Activated naive CD8-positive, alpha-beta T cell treated with anti-CD3 and anti-CD28 coated beads, Interleukin-2, amount 50 U/mL, for 24 hours (primary cell): ENCODE measurements around the gene GRN.
"Not testable (repeated sequence)": the region's sequence is repeated elsewhere in the genome, so short reads cannot be mapped to it uniquely, and the experiment has no call there.

Source experiments
- ATAC-seq: fragments of 150-1000 bp; cut with Tn5 transposase; one replicate; pipeline ENCODE4 v1.10.0; 2021
- DNase-seq: peaks from one replicate; pipeline ENCODE4 v3.0.0; 2021
- H3K27ac Mint-ChIP-seq: one replicate; pipeline ENCODE4 v1.8.0; 2021; ENCODE audit warnings: mild to moderate bottlenecking, mixed read lengths
- H3K27me3 Mint-ChIP-seq: one replicate; pipeline ENCODE4 v1.8.0; 2021; ENCODE audit warnings: mixed read lengths
- H3K36me3 Mint-ChIP-seq: one replicate; pipeline ENCODE4 v1.8.0; 2021; ENCODE audit warnings: low read depth, mixed read lengths
- H3K4me1 Mint-ChIP-seq: one replicate; pipeline ENCODE4 v1.8.0; 2021; ENCODE audit warnings: mixed read lengths
- H3K4me3 Mint-ChIP-seq: one replicate; pipeline ENCODE4 v1.8.0; 2021; ENCODE audit warnings: mild to moderate bottlenecking, moderate library complexity, mixed read lengths
- H3K9me3 Mint-ChIP-seq: one replicate; pipeline ENCODE4 v1.8.0; 2021; ENCODE audit warnings: mixed read lengths

Gene GRN

DNA sequence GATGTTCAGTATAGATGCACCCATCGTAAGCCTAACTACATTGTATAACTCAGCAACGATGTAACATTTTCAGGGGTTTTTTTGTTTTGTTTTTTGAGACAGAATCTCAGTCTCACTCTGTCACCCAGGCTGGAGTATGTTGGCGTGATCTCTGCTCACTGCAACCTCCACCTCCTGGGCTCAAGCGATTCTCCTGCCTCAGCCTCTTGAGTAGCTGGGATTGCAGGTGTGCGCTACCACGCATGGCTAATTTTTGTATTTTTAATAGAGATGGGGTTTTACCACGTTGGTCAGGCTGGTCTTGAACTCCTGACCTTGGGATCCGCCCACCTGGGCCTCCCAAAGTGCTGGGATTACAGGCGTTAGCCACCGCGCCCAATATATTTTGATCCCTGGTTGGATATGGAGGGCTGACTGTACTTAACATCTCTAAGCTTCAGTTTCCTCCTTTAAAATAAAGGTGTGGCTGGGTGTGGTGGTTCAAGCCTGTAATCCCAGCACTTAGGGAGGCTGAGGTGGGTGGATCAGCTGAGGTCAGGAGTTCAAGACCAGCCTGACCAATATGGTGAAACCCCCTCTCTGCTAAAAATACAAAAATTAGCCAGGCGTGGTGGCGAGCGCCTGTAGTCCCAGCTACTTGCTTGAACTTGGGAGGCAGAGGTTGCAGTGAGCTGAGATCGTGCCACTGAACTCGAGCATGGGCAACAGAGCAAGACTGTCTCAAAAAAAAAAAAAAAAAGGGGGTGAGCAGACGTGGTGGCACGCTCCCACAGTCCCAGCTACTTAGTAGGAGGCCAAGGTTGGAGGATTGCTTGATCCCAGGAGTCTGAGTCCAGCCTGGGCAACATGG is 2.3 kb downstream of the GRN start:
- H3K36me3 Mint-ChIP-seq, DNase-seq, H3K9me3 Mint-ChIP-seq, H3K27ac Mint-ChIP-seq, ATAC-seq, H3K4me3 Mint-ChIP-seq: not testable (repeated sequence)
- Mint-ChIP-seq H3K4me1 (peaks cover 20% of the 10 kb centered on the region), H3K27me3 (peaks cover 11% of the 10 kb centered on the region)

DNA sequence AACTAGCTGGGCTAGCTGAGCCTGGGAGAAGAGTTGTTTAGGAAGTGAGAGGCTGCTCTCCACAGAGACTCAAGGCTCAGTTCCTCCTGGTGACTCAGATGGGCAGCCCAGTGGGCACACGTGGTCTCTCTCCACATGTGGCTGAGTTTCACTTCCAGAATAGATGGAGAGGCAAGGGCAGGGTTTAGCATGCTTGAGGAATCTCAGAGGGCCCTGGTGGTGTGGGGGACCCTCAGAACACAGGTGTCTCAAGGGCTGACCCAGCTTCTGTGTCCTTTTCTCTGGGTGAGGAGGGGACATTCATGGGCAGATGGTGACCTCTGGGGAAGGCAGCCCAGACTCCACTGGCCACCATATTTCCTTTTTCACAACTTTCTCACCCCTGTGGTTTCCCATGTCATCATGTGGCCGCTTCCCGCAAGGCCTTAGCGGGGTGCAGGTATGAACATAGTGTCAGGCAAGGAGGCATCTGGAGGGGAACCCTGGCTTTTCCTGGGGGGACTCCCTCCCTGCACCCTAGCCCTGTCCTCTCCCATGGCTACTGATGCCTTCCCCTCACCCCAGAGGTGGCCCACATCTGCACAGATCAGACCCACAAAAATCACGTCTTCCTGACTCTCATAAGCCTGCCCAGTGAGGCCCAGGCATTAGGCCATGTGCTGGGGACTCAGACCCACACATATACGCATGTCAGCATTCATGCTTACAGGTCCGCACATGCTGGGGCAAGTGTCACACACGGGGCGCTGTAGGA is 3.3 kb downstream of the GRN start:
- H3K4me1 Mint-ChIP-seq = peaks cover 20% of the 10 kb centered on the region
- ATAC-seq (peak; percentile 8), DNase-seq (peak; percentile 29)
- peak overlapping the region; percentile 23 for H3K27ac Mint-ChIP-seq
- H3K4me3 Mint-ChIP-seq = no peak overlapping the region
- H3K27me3 Mint-ChIP-seq = peaks cover 6% of the 10 kb centered on the region
- no peaks in the 10 kb centered on the region for H3K9me3 Mint-ChIP-seq
- H3K36me3 Mint-ChIP-seq = no peaks in the 10 kb centered on the region

GRCh38 chr17:44348988-44349364 is 3.9 kb downstream of the GRN start:
- Mint-ChIP-seq H3K4me3 (no peak overlapping the region), H3K9me3 (no peaks in the 10 kb centered on the region), H3K4me1 (peaks cover 20% of the 10 kb centered on the region), H3K27ac (no peak overlapping the region), H3K27me3 (peaks cover 2% of the 10 kb centered on the region), H3K36me3 (no peaks in the 10 kb centered on the region)
- DNase-seq (no peak), ATAC-seq (no peak)

DNA sequence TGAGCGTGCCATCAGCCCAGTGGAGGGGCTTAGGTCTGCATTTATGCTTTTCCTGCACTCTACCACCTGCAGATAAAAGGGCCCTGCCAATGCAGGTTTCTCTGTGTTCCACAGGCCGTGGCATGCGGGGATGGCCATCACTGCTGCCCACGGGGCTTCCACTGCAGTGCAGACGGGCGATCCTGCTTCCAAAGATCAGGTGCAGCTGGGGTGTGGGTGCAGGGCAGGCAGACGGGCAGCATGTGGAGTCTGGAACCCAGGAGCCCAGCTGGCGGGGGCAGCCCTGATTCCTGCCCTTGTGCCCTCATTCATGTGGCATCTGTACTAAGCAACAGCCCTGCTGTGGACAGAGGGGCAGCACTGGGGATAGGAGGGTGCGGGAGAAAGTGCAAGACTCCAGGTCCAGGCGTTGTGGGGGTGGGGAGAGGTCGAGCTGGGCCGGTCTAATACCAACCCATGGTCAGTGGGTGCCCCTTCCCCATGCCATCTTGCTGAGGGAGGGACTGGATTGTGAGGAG is 4.5 kb downstream of the GRN start:
- Mint-ChIP-seq H3K9me3 (no peaks in the 10 kb centered on the region), H3K4me1 (peaks cover 16% of the 10 kb centered on the region), H3K27ac (no peak overlapping the region), H3K36me3 (no peaks in the 10 kb centered on the region), H3K4me3 (no peak overlapping the region), H3K27me3 (peaks cover 2% of the 10 kb centered on the region)
- DNase-seq (no peak), ATAC-seq (no peak)

- Mint-ChIP-seq H3K4me1 (peaks cover 9% of the 10 kb centered on the region), H3K9me3 (no peaks in the 10 kb centered on the region), H3K27me3 (no peaks in the 10 kb centered on the region), H3K4me3 (no peak overlapping the region), H3K36me3 (no peaks in the 10 kb centered on the region), H3K27ac (no peak overlapping the region)
- DNase-seq (peak; percentile 82), ATAC-seq (peak; percentile 65)
Observed at GRCh38 chr17:44350733-44351226, 5.7 kb downstream of the GRN start.

GRCh38 chr17:44351464-44351863 is 6.4 kb downstream of the GRN start:
- DNase-seq (no peak), ATAC-seq (no peak)
- Mint-ChIP-seq H3K9me3 (no peaks in the 10 kb centered on the region), H3K27me3 (no peaks in the 10 kb centered on the region), H3K4me3 (no peak overlapping the region), H3K4me1 (peaks cover 5% of the 10 kb centered on the region), H3K36me3 (no peaks in the 10 kb centered on the region), H3K27ac (no peak overlapping the region)

- H3K27me3 Mint-ChIP-seq = no peaks in the 10 kb centered on the region
- no peaks in the 10 kb centered on the region for H3K9me3 Mint-ChIP-seq
- H3K4me3 Mint-ChIP-seq = no peak overlapping the region
- ATAC-seq (no peak), DNase-seq (no peak)
- H3K27ac Mint-ChIP-seq = no peak overlapping the region
- H3K4me1 Mint-ChIP-seq = peaks cover 5% of the 10 kb centered on the region
- H3K36me3 Mint-ChIP-seq = no peaks in the 10 kb centered on the region
Observed at GRCh38 chr17:44351961-44352827, 7.1 kb downstream of the GRN start.

DNA sequence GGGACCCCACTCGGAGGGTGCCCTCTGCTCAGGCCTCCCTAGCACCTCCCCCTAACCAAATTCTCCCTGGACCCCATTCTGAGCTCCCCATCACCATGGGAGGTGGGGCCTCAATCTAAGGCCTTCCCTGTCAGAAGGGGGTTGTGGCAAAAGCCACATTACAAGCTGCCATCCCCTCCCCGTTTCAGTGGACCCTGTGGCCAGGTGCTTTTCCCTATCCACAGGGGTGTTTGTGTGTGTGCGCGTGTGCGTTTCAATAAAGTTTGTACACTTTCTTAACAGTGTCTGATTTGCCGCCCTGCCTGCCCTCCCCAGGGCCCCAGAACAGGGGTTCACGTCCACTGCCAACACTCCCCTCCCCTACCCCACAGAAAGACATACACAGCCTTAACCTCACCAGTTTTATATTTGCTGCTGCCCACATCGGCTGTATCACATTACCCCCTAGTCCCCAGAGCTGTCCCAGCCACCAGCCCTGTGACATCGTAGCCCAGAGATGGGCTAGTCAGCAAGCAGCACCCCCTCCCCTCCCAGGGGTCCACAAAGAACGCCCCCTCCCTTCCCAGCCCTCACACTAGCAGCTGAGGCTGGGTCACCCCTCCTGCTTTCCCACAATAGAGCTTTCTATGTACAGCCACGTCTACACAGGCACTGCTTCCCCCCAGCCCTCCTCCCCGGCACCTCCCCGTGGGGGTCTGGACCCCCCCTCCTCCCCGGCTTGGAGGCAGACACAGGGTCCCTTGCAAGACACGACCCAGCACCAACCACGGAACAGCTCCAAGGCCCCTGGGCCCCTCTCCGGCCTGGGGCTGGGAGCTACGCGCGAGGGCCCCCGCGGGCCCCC is 7.9 kb downstream of the GRN start:
- Mint-ChIP-seq H3K4me1 (peaks cover 5% of the 10 kb centered on the region), H3K9me3 (no peaks in the 10 kb centered on the region), H3K27ac (no peak overlapping the region), H3K36me3 (no peaks in the 10 kb centered on the region), H3K4me3 (no peak overlapping the region), H3K27me3 (no peaks in the 10 kb centered on the region)
- DNase-seq = no peak
- ATAC-seq = no peak

GRCh38 chr17:44353672-44354331 is 8.7 kb downstream of the GRN start:
- Mint-ChIP-seq H3K27me3 (no peaks in the 10 kb centered on the region), H3K4me3 (peak overlapping the region; percentile 42), H3K27ac (no peak overlapping the region), H3K4me1 (peaks cover 2% of the 10 kb centered on the region), H3K36me3 (no peaks in the 10 kb centered on the region), H3K9me3 (no peaks in the 10 kb centered on the region)
- DNase-seq = peak; percentile 20
- ATAC-seq = no peak

- DNase-seq (peak; percentile 75), ATAC-seq (no peak)
- Mint-ChIP-seq H3K9me3 (no peaks in the 10 kb centered on the region), H3K27me3 (no peaks in the 10 kb centered on the region), H3K27ac (no peak overlapping the region), H3K36me3 (no peaks in the 10 kb centered on the region), H3K4me1 (peaks cover 2% of the 10 kb centered on the region), H3K4me3 (peak overlapping the region; percentile 52)
Observed at GRCh38 chr17:44354582-44355561, 9.8 kb downstream of the GRN start.

GRCh38 chr17:44355642-44356099 is 10.6 kb downstream of the GRN start:
- H3K36me3 Mint-ChIP-seq = no peaks in the 10 kb centered on the region
- H3K27me3 Mint-ChIP-seq = no peaks in the 10 kb centered on the region
- H3K9me3 Mint-ChIP-seq = no peaks in the 10 kb centered on the region
- ATAC-seq = no peak
- no peak overlapping the region for H3K27ac Mint-ChIP-seq
- H3K4me1 Mint-ChIP-seq = peaks cover under 1% of the 10 kb centered on the region
- no peak for DNase-seq
- H3K4me3 Mint-ChIP-seq = no peak overlapping the region

DNA sequence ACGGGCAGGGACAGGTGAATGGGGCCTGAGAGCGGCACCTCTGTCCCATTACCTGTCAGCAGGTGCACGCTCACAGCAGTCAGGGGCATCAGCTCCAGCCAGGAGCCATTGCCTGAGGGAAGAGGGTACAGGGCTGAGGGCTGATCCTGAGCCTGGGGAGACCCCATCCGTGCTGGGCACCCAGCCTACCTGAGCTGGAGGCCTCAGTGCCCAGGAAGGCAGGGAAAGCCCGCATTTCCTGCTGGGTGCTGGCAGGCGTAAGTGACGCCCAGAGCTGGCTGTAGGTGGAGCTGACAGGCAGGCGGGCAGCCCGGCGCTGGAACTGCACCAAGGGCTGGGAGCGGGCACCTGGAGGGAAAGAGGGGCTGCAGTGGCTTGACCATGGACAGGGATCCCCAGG is 11.1 kb downstream of the GRN start:
- Mint-ChIP-seq H3K27ac (no peak overlapping the region), H3K9me3 (no peaks in the 10 kb centered on the region), H3K4me3 (no peak overlapping the region), H3K4me1 (no peaks in the 10 kb centered on the region), H3K36me3 (no peaks in the 10 kb centered on the region), H3K27me3 (peaks cover under 1% of the 10 kb centered on the region)
- DNase-seq (no peak), ATAC-seq (no peak)
